A549 (cell line): ENCODE data around the gene FIBCD1.

Source experiments
- RAD21 ChIP-seq, 2 experiments: fragments of >200 bp in 1 of 2; sonication (Bioruptor Twin) in 1 of 2; formaldehyde crosslinking in 1 of 2; IDR thresholded peaks in 1 of 2; conservative IDR thresholded peaks in 1 of 2; 2 replicates in 1 of 2; 3 replicates in 1 of 2; pipeline ENCODE4 v1.6.1; 2012 to 2018; ENCODE audit warnings: inconsistent platforms in 1 of 2
- ZNF302 ChIP-seq: fragments of 250-450 bp; sonication (Bioruptor Pico); IDR thresholded peaks from 2 replicates; pipeline ENCODE4 v1.9.0; 2021; ENCODE audit warnings: inconsistent platforms, mild to moderate bottlenecking, moderate library complexity
- TF ChIP-seq, protein P1 (sequence below): IDR thresholded peaks from 2 replicates; pipeline ENCODE4 v1.6.1; 2012

DNA sequence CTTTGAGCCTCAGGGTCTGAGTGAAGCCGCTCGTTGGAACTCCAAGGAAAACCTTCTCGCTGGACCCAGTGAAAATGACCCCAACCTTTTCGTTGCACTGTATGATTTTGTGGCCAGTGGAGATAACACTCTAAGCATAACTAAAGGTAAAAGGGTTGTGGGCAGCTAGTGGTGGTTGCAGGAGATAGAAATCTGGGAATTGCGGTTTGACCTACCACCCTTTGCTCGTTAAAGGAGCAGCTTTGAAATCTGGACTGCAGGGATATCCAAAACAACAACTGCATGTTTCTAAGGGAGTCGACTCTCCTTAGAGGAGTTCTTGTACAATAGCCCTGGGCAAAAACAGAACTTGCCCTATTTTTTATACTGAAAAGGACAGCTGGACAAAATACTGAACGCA lies 85.0 kb downstream of the FIBCD1 start:
- TF ChIP-seq, protein P1, sequence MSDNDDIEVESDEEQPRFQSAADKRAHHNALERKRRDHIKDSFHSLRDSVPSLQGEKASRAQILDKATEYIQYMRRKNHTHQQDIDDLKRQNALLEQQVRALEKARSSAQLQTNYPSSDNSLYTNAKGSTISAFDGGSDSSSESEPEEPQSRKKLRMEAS = no peak
- no peak for TF ChIP-seq ZNF302 (CRISPR knock-in tag)
- TF ChIP-seq RAD21 (conservative IDR thresholded peaks at IDR 0.05 in 1 of 2, IDR thresholded peaks at IDR 0.05 in 1 of 2) = no peak
